ENCODE measurements around the gene ABL1.

Gene ABL1

DNA sequence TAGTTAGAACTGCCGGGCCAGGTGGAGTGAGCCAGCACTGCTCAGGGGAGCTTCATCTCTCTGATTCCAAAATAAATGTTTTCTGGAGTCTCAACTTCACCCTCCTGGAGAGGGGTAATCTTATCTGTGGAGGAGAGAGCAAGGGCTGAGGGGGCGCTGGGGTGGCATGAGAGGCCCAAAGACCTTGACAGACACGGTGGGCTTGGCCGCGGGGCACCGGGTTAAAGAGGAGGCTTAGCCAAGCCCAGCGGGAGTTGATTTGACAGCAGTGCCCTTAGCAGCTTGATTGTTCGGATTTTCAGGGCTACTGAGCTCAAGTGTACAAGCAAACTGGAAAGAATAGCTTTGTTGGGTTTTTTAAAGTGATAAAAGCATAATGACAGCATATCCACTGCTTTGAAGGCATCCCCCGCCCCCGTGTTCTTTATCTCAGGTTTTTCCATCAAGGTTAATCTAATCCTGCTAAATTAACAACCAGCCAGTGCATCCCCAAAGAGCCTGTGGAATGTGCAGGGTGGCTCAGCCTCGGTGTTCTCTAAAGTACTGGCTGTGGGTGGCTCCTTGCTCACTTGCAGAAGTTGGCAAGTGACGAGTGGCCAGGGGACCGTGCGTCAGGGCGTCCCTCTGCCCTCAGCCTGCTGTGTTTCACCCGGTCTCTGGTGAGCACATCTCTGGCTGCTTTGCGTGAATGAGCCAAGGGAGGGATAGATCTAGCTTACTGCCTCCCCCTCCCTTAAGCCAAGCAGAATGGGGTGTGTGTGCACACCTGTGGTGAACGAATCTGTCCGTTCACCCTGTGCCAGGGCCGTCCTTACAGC, 56.0 kb downstream of the ABL1 start:
- no peak for DNase-seq (ENCODE audit: low read depth)

- no peak for DNase-seq (ENCODE audit: low read depth)
These were observed 56.8 kb downstream of the ABL1 start for GRCh38 chr9:130891688-130892476.

DNA sequence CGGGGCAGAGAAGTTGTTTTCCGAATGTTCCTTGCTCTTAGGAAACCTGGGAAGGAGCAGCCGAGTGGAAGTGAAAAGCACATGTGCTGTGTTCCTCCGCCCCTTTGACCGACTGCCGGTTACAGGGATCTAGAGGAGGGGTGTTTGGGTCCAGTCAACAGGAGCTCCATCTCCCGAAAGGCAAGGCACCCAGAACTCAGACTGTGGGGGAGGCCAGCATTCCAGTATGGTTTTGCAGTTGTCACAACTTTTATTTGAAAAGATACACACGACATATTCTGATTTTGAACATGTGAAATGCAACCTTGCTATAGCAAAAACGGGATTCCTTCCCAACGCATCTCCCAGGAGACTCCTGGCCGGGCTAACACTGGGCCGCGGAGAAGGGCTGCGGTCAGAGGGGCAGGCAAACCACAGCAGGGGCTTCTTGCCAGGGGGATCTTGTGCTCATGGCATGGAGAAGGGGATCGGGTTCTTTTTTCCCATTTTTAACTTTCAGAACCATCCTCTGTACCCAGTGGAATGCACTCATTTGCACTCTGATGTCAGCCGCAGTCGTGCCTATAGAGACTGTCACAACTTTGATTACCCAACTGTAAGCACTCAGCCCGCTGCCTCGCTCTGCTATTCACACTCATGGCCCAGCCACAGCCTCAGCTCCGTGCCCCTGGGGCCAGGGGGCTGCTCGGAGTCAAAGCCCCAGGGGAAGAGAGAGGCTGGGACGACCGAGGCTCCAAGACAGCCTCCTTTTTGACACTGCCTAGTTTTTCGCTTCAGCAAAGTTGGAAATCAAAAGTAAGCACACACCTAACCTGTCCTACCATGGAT, 57.6 kb downstream of the ABL1 start:
- no peak for DNase-seq (ENCODE audit: low read depth)

DNA sequence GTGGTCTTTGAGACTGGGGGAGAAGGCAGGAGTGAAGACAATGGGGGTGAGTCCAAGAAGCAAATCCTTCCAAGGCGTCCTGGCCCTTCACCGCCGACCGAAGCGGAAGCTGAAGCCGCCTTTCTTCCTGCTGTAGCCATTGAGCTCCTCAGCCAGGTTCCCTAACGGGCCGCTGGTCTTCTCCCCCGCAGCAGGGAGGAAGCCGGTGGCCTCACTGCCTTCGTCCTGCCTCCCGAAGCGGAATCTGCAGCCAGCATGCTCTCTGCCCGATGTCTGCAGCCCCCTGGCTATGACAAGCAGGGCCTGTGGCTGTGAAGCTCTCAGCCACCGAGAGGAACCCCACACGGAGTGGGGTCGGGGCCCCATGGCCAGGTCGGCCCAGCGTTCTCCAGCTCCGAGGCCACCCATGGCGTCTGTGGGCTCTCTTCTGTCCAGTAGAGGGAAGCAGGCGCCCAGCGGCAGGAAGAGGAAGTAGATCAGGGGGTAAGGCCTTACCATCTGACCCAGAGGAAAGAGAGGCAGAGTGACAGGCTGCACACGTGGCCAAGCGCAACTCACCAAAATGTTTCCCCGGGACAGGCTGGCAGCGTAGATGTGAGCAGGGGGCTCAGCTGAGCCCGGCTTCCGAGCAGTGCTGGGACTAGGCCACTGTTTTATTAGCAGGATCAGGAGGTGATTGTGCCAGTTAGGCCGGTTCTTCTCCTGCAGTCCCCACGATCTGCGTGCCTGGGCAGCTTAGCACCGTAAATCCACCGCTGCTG, 58.5 kb downstream of the ABL1 start:
- DNase-seq (ENCODE audit: low read depth), result no peak

DNA sequence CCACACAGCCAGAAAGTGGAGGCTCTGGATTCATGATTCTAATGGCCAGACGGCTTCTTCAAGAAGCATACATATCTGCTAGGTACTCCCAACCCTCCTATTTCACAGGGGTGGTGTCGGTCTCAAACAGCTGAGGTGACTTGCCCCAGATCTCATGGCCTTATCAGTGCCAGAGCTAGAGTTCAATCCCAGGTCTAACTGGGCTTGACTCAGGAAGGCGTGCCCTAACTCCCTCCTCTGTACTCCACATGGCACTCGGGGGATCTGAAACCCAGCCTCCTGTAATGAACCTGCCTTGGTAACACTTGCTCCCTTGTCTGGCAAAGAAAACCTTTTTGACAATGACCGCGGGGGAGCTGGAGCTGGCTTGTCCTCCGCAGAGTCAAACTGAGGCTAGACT, 59.5 kb downstream of the ABL1 start:
- DNase-seq (ENCODE audit: low read depth), result no peak

- DNase-seq (ENCODE audit: low read depth), result no peak
These were observed 60.0 kb downstream of the ABL1 start for GRCh38 chr9:130895038-130895437.

DNA sequence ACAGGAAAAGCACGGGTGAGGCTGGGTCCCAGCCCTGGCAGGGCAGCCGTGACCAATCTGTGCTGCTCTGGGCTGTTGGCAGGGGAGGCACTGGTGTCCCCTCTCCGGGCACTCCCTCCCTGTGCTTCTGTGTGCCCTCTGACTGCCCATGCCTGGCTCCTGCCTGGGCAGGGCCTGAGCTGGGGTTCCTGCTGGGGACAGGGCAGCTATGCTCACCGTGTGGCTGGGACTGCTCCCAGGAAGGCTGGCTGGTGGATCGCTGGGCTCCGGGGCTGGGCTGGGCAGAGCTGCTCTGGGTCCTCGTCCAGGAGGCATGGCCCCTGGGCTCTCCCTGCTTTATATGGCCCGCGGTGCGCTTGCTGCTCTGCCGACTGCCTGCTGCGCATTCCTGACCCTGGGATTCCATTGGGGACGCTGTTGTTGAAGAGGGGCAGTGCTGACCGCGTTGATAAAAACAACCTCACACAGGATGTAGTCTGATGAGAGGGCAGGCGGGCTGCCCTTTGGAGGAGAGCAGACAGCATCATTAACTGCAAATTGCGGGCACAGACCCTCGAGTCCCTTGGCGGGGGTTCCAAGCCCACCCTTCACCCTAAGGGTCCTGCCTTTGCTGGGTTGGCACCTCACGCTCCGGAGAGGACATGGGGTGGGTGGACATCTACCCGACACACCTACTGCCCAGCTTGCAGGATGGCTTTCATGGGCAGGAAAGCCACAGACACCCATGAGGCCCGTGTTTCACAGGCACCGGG, 60.6 kb downstream of the ABL1 start:
- no peak for DNase-seq (ENCODE audit: low read depth)

DNA sequence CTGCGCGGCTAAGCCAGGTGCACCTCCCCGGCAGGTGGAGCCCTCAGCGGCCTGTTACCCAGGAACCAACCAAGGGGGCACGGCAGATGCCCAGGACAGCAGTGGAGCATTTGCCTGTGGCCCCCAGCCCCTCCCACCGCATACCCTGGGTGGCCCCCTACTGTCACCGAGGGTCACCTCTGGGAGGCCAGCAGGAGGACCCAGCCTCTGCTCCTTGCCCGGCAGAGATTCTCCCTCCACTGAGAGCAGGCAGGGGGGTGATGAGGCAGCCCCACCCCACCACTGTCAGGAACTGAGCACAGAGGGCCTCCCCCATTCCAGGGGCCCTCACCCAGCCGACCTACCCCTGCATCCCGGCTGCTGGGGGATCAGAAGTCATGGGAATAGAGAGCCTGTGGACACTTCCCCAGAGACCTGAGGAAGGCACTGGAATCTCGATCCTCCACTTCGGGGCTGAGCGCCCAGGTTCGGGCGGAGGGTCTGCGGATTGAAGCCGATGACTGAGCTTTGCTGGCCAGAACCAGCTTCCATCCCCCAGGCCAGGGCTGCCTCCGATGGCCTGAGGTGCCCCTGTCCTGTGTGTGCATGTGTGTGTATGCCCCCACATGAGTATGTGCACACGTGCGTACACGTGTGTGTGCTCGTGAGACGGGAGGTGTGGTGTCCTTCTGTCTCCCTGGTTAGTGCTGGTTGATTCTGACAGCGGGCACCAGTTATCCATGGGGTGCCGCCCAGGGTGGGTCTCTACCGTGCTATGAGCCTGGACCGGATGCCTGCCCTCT, 61.4 kb downstream of the ABL1 start, which contains the start of gene QRFP:
QRFP (minus strand) TSS at position 580 of the 782 bp plus-strand sequence. CDS start 2,974 bp downstream, outside the sequence.
- DNase-seq (ENCODE audit: low read depth), result no peak

DNA sequence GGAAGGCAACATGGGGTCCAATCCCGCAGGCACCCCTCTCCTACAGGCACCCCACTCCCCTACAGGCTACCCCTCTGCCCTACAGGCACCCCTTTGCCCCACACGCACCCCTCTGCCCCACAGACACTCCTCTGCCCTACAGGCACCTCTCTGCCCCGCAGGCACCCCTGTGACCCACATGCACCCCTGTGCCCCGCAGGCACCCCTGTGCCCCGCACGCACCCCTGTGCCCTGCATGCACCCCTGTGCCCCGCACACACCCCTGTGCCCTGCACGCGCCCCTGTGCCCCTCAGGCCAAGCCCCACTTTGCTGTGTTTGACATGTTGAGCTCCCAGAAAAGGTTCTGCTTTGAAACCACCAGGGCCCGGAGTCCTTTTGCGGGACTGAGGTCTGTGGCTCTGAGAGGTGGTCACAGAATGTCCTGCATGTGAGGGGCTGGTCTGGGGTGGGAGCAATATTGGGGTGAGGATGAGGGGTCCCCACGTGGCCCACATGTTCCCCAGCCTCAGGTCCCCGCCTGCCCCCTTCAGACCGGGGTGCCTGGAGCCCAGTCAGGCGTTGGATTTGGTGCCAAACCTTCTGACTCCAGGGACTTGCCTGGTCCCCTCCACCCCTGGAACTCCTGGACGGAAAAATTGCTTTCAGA, 62.2 kb downstream of the ABL1 start:
- DNase-seq (ENCODE audit: low read depth), result no peak

DNA sequence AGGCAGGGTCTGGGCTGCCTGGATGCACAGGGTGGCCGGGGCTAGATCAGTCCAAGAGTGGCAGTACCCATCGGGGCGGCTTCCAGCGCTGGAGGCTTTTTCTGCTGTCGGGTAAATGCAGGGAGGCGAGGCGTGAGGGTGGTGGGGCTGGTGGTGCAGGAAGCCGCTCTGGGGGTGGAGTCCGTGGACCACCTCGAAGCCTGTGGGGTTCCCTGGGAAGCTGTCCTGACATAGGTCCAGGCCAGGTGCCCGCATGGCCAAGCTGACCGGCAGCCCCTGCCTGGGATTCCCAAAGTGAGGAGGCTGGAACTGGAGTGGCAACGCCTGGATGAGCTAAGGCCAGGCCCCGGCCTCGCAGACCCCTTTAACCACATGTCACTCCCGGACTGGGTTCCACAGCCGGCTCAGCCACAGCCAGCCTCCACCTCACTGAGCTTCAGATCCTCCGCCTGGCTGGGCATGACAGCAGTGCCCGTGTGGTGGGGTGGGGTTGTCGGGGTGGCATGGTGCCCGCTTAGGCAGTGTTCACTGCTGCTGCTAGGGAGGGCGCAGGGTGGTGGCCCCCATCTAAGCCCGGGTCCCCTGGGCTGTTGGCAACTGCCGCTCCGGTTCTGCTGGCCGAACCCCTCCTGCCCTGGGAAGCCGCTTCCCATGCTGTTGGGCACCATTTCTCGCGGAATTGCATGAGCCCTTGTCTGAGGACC, 62.9 kb downstream of the ABL1 start:
- no peak for DNase-seq (ENCODE audit: low read depth)

DNA sequence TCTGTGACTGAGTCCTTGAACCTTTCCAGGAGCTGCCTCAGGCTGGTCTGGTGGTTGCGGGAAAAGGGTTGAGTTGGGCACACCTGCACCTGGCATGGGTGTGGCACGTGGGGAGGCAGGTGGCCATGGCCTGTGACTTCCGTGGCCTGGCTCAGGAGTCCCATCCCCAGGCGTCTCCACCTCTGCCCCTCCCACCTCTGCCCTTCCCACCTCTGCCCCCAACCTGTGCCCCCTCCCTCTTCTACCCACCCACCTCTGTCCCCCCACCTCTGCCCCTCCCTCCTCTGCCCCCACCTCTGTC, 63.4 kb downstream of the ABL1 start:
- no peak for DNase-seq (ENCODE audit: low read depth)

- no peak for DNase-seq (ENCODE audit: low read depth)
These were observed 64.1 kb downstream of the ABL1 start for GRCh38 chr9:130899051-130899748.

DNA sequence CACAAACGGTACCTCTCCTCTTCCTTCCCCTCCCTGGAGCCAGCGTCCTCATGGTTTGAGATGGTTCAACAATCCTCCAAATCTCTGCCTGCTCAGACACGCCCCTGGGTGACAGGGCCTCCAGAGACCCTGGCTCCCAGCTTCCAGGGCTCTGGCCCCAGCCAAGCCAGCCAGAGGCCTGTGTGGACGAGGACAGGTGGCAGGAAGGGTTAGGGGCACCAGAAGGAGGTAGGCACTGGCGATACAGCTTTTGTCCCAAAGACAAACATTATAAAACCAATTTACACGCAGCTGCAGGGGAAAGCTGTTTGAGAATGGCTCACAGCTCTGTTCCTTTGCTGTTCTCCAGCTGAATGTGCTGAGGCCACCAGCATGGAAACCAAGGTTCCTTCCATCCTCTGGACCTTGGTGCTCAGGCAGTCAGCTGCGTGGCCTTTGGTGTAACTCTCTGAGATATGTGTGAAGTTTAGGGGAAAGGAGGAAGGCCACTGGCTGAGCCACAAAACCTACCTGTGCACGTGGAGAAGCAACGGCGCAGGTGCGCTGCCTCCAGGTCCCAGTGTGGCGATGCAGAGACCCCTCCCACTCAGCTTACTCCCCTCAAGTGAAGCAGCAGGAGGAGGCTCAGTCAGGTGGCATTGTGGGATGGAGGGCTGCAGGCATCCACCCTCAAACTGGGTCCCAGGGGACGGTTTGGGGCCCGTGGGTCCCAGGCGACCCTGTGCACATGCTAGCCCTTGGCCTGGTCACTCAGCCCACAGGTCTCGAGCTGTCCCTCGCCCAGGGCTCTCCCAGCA, 65.8 kb downstream of the ABL1 start:
- no peak for DNase-seq (ENCODE audit: low read depth)

DNA sequence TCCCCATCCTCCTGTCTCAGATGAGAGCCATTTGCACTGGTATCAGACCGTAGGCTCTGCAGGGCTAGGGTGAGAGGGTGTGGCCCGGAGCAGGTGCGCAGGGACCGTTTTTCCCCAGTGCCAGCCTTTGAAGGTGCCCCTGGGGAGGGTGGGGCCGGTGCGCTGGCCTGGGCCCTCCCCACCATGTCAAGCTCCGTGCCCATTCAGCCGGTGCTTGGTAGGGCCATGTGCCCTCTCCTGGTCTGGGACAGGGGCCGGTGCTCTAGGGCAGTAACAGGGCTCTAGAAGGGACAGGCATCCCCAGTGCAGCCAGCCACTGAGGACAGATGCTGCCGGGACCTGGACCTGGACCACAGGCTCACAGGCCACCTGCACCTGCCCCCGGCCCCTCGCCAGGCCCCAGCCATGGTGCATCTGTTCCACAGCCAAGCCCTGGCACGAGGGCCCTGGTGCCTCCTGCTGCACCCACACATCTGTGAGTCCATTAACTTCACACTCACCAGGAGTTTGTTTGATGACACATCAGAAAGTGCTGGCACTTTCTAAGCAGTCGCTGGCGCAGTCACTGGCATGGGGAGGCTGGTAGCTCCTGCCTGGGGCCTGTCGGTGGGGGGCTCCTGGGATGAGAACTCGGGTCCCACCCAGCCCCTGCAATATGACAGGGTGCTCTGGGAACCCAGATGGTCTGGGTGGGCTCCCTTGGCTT, 66.6 kb downstream of the ABL1 start:
- DNase-seq (ENCODE audit: low read depth), result no peak

GRCh38 chr9:130902204-130903185, 67.4 kb downstream of the ABL1 start:
- no peak for DNase-seq (ENCODE audit: low read depth)
